Measurements from ENCODE around the gene ORMDL3. TPM values are rescaled to one million over a fixed set of nuclear protein-coding genes. Genes with fewer than 3 reads are reported as not detected.

ORMDL3 gene
- total and polyA plus RNA-seq, 8 donors: 36.4 to 78.1 (median 57.8) TPM

GRCh38 chr17:39871801-39872200 lies 55.6 kb downstream of the ORMDL3 start:
- WGBS, 2 donors: 64 to 72% methylated on average over 2 of the region's 2 CpGs
- no peak for TF ChIP-seq CTCF (IDR thresholded peaks at IDR 0.05)
- peaks cover 0 to 16% (median 0%) of the 10 kb centered on the region in 4 donors for H3K27me3 ChIP-seq
- H3K4me3 ChIP-seq: no peak overlapping the region
- H3K9me3 ChIP-seq: no peaks in the 10 kb centered on the region
- H3K36me3 ChIP-seq: no peaks in the 10 kb centered on the region
- H3K27ac ChIP-seq: no peak overlapping the region
- FAIRE-seq (no peak), ATAC-seq (no peak), DNase-seq (no peak)
- no peaks in the 10 kb centered on the region for H3K4me1 ChIP-seq
- intact Hi-C loops (cut with DNase I): no loop called here

Other genes with a start within 250 kb of the ORMDL3 start
- 10 to 100 TPM; 19.4 to 33.4 (median 23.1) TPM for gene PGAP3, start 239.5 kb downstream of the ORMDL3 start, total RNA-seq
- 10 to 100 TPM; 34.7 to 46.3 TPM for gene PGAP3, start 239.5 kb downstream of the ORMDL3 start, polyA plus RNA-seq
- 10 to 100 TPM; 38.7 to 78.9 (median 45.0) TPM for gene ERBB2, start 227.5 kb downstream of the ORMDL3 start, total RNA-seq
- gene ERBB2, start 227.5 kb downstream of the ORMDL3 start, polyA plus RNA-seq: 10 to 100 TPM; 37.2 to 44.3 TPM
- 10 to 100 TPM; 17.0 to 26.5 (median 24.3) TPM for gene MIEN1, start 197.1 kb downstream of the ORMDL3 start, total RNA-seq
- gene MIEN1, start 197.1 kb downstream of the ORMDL3 start, polyA plus RNA-seq: 10 to 100 TPM; 54.4 to 75.2 TPM
- 10 to 100 TPM; 17.8 to 39.9 (median 26.5) TPM for gene GRB7, start 189.7 kb downstream of the ORMDL3 start, total RNA-seq
- gene GRB7, start 189.7 kb downstream of the ORMDL3 start, polyA plus RNA-seq: 10 to 100 TPM; 50.4 to 64.4 TPM
- gene IKZF3, start 63.3 kb downstream of the ORMDL3 start, total RNA-seq: 1 to 10 TPM in 2 of 6 donors, under 1 TPM in 4; 0.32 to 1.2 (median 0.84) TPM
- under 1 TPM; 0.12 to 0.15 TPM for gene IKZF3, start 63.3 kb downstream of the ORMDL3 start, polyA plus RNA-seq
- not detected for gene ZPBP2, start 59.4 kb downstream of the ORMDL3 start, total RNA-seq
- not detected for gene ZPBP2, start 59.4 kb downstream of the ORMDL3 start, polyA plus RNA-seq
- 1 to 10 TPM; 2.5 to 9.9 (median 6.6) TPM for gene GSDMB, start 9.0 kb downstream of the ORMDL3 start, total RNA-seq
- 10 to 100 TPM; 16.9 to 23.6 TPM for gene GSDMB, start 9.0 kb downstream of the ORMDL3 start, polyA plus RNA-seq
- gene LRRC3C, start 131 bp upstream of the ORMDL3 start, total RNA-seq: not detected
- gene LRRC3C, start 131 bp upstream of the ORMDL3 start, polyA plus RNA-seq: not detected
- gene GSDMA, start 35.4 kb upstream of the ORMDL3 start, total RNA-seq: under 1 TPM in 2 of 6 donors, not detected in 4; 0.09 to 0.73 TPM
- gene GSDMA, start 35.4 kb upstream of the ORMDL3 start, polyA plus RNA-seq: not detected
- 10 to 100 TPM; 34.2 to 43.5 (median 39.5) TPM for gene PSMD3, start 53.2 kb upstream of the ORMDL3 start, total RNA-seq
- 10 to 100 TPM; 32.0 to 41.7 TPM for gene PSMD3, start 53.2 kb upstream of the ORMDL3 start, polyA plus RNA-seq
- under 1 TPM in 2 of 6 donors, not detected in 4; 0.16 to 0.20 TPM for gene CSF3, start 87.8 kb upstream of the ORMDL3 start, total RNA-seq
- gene CSF3, start 87.8 kb upstream of the ORMDL3 start, polyA plus RNA-seq: 1 to 10 TPM in 1 of 2 donors, under 1 TPM in 1; 0.27 to 3.5 TPM
- gene MED24, start 126.8 kb upstream of the ORMDL3 start, total RNA-seq: 10 to 100 TPM; 22.1 to 43.7 (median 29.1) TPM
- 10 to 100 TPM; 58.5 to 60.1 TPM for gene MED24, start 126.8 kb upstream of the ORMDL3 start, polyA plus RNA-seq
- gene THRA, start 135.4 kb upstream of the ORMDL3 start, total RNA-seq: 10 to 100 TPM; 13.8 to 28.1 (median 20.6) TPM
- 10 to 100 TPM; 22.4 to 35.7 TPM for gene THRA, start 135.4 kb upstream of the ORMDL3 start, polyA plus RNA-seq
- 10 to 100 TPM in 4 of 6 donors, 1 to 10 TPM in 2; 4.8 to 16.6 (median 11.2) TPM for gene NR1D1, start 173.0 kb upstream of the ORMDL3 start, total RNA-seq
- gene NR1D1, start 173.0 kb upstream of the ORMDL3 start, polyA plus RNA-seq: 10 to 100 TPM; 11.0 to 17.5 TPM
- 10 to 100 TPM; 21.0 to 44.6 (median 29.2) TPM for gene MSL1, start 194.4 kb upstream of the ORMDL3 start, total RNA-seq
- 100 to 1,000 TPM in 1 of 2 donors, 10 to 100 TPM in 1; 71.0 to 105 TPM for gene MSL1, start 194.4 kb upstream of the ORMDL3 start, polyA plus RNA-seq
- 10 to 100 TPM; 31.3 to 46.2 (median 40.8) TPM for gene CASC3, start 212.9 kb upstream of the ORMDL3 start, total RNA-seq
- gene CASC3, start 212.9 kb upstream of the ORMDL3 start, polyA plus RNA-seq: 10 to 100 TPM; 35.2 to 42.3 TPM
- 1 to 10 TPM; 2.6 to 4.9 (median 4.2) TPM for gene RAPGEFL1, start 249.9 kb upstream of the ORMDL3 start, total RNA-seq
- gene RAPGEFL1, start 249.9 kb upstream of the ORMDL3 start, polyA plus RNA-seq: 10 to 100 TPM in 1 of 2 donors, 1 to 10 TPM in 1; 8.0 to 10.6 TPM

Measured in pancreas (tissue), 10 donors.